Measurements from ENCODE around the gene SMAP1. TPM values are rescaled to one million over a fixed set of nuclear protein-coding genes. Genes with fewer than 3 reads are reported as not detected.

SMAP1 gene
- total RNA-seq, 2 donors from 2014 or later = 26.0 to 30.3 TPM

DNA sequence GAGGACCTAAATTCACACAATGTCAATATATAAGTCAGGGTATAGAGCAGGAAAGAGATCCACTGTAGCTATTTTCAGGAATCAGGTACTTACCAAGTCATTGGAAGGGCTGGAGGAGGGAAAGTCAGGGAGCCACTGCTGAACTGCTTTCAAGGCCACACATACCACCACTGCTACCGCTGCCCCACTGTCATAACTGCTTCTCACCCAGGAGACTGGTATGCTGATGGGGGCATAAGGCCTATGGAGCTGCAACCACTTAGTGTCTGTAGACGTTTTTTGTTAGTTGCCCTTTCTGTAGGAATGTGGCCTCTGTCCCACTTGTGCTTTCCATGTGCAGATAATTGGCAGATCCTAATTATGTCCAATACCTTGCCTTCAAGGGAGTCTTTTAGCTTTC lies 5.4 kb downstream of the SMAP1 start:
- DNase-seq (ENCODE audit: low spot score) = no peak
- Histone ChIP-seq H3K36me3 (no peaks in the 10 kb centered on the region), H3K4me1 (replicated peaks) (no peaks in the 10 kb centered on the region), H3K27ac (no peak overlapping the region), H3K9me3 (no peaks in the 10 kb centered on the region), H3K4me3 (no peak overlapping the region), H3K27me3 (replicated peaks; ENCODE audit: insufficient read depth) (no peaks in the 10 kb centered on the region)
- 62% methylated on average over 2 of the region's 2 CpGs for WGBS
- intact Hi-C loops (cut with DNase I) = no loop called here
- TF ChIP-seq POLR2AphosphoS5 (IDR thresholded peaks at IDR 0.05) (no peak), POLR2A (IDR thresholded peaks at IDR 0.05) (no peak)
- TF ChIP-seq, protein P1, sequence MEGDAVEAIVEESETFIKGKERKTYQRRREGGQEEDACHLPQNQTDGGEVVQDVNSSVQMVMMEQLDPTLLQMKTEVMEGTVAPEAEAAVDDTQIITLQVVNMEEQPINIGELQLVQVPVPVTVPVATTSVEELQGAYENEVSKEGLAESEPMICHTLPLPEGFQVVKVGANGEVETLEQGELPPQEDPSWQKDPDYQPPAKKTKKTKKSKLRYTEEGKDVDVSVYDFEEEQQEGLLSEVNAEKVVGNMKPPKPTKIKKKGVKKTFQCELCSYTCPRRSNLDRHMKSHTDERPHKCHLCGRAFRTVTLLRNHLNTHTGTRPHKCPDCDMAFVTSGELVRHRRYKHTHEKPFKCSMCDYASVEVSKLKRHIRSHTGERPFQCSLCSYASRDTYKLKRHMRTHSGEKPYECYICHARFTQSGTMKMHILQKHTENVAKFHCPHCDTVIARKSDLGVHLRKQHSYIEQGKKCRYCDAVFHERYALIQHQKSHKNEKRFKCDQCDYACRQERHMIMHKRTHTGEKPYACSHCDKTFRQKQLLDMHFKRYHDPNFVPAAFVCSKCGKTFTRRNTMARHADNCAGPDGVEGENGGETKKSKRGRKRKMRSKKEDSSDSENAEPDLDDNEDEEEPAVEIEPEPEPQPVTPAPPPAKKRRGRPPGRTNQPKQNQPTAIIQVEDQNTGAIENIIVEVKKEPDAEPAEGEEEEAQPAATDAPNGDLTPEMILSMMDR (IDR thresholded peaks at IDR 0.05) = no peak

DNA sequence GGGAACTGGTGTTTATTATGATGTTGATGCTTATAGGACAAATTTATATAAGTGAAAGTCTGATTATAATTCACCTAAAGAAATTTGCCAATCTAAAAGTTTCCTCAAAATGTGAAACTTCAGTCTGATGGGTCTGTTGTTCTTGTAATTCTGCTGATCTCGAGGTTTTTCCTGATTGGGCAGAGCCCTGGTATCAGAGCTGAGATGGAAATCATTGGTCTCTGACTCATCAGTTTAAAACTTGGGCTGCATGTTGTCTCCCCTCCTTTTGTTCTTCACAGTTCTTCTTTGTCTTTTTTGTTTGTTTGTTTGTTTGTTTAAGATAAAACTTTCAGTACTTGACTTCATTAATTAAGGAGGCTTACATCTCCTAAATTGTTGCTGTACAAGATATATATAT lies 5.9 kb downstream of the SMAP1 start:
- 57% methylated on average over 1 of the region's 1 CpG for WGBS
- TF ChIP-seq POLR2A (IDR thresholded peaks at IDR 0.05) (no peak), POLR2AphosphoS5 (IDR thresholded peaks at IDR 0.05) (no peak)
- TF ChIP-seq, protein P1 (IDR thresholded peaks at IDR 0.05) = no peak
- no peak for DNase-seq (ENCODE audit: low spot score)
- Histone ChIP-seq H3K36me3 (no peaks in the 10 kb centered on the region), H3K27ac (no peak overlapping the region), H3K4me3 (no peak overlapping the region), H3K27me3 (replicated peaks; ENCODE audit: insufficient read depth) (no peaks in the 10 kb centered on the region), H3K4me1 (replicated peaks) (no peaks in the 10 kb centered on the region), H3K9me3 (no peaks in the 10 kb centered on the region)
- intact Hi-C loops (cut with DNase I) = no loop called here

DNA sequence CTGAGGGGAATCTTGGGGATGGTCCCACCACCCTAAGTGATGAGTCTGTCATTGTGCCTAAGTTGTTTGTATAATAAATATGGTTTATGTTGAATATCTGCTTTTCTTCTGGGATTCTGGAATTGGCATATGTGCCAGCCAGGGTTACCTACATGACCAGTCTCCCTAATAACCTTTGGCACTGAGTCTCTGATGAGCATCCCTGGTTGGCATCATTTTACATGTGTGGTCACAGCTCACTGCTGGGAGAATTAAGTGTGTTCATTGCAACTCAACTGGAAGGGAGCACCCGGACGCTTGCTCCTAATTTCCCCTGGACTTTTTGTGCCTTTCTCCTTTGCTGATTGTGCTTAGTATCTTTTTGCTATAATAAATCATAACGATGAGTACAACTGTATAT lies 8.1 kb downstream of the SMAP1 start:
- 92% methylated on average over 3 of the region's 3 CpGs for WGBS
- no peaks in the 10 kb centered on the region for H3K9me3 ChIP-seq
- H3K27ac ChIP-seq = no peak overlapping the region
- intact Hi-C loops (cut with DNase I) = no loop called here
- H3K4me1 ChIP-seq (replicated peaks) = no peaks in the 10 kb centered on the region
- H3K4me3 ChIP-seq = no peak overlapping the region
- no peaks in the 10 kb centered on the region for H3K27me3 ChIP-seq (replicated peaks; ENCODE audit: insufficient read depth)
- no peaks in the 10 kb centered on the region for H3K36me3 ChIP-seq
- DNase-seq (ENCODE audit: low spot score) = no peak
- TF ChIP-seq POLR2A (IDR thresholded peaks at IDR 0.05) = no peak
- TF ChIP-seq, protein P1 (IDR thresholded peaks at IDR 0.05) = no peak
- no peak for TF ChIP-seq POLR2AphosphoS5 (IDR thresholded peaks at IDR 0.05)

DNA sequence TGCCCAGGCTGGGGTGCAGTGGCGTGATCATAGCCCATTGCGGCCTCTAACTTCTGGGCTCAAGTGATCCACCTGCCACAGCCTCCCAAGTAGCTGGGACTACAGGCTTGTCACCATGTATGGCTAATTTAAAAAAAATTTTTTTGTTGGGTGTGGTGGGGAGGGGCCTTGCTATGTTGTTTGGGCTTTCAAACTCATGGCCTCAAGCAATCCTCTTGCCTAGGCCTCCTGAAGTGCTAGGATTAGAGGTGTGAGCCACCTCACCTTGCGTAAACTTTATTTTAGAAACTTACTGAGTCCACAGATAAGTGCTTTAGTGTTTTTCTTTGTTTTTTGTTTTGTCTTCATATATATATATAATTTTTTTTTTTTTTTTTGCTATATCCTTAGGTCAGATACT lies 9.1 kb downstream of the SMAP1 start:
- no peak for DNase-seq (ENCODE audit: low spot score)
- Histone ChIP-seq H3K4me1 (replicated peaks) (no peaks in the 10 kb centered on the region), H3K4me3 (no peak overlapping the region), H3K27ac (no peak overlapping the region), H3K36me3 (no peaks in the 10 kb centered on the region), H3K9me3 (no peaks in the 10 kb centered on the region), H3K27me3 (replicated peaks; ENCODE audit: insufficient read depth) (no peaks in the 10 kb centered on the region)
- WGBS = 97% methylated on average over 3 of the region's 3 CpGs
- intact Hi-C loops (cut with DNase I) = no loop called here
- TF ChIP-seq POLR2AphosphoS5 (IDR thresholded peaks at IDR 0.05) = no peak
- TF ChIP-seq, protein P1 (IDR thresholded peaks at IDR 0.05) = no peak
- no peak for TF ChIP-seq POLR2A (IDR thresholded peaks at IDR 0.05)

DNA sequence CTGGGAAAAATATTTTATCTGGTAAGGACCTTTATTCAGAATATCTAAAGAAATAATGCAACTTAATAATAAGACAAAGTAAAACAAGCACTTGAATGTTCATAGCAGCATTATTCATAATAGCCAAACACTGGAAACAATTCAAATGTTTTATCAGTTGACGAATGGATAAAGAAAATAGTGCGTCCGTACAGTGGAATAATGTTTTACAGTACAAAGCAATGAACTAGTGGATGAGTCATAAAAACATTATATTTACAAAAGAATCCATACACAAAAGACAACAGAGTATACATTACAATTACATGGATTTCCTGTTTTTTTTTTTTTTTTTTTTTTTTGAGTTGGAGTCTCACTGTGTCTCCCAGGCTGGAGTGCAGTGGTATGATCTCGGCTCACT lies 12.7 kb downstream of the SMAP1 start:
- WGBS = 82% methylated on average over 4 of the region's 4 CpGs
- Histone ChIP-seq H3K36me3 (no peaks in the 10 kb centered on the region), H3K4me3 (no peak overlapping the region), H3K4me1 (replicated peaks) (peaks cover 1% of the 10 kb centered on the region), H3K27me3 (replicated peaks; ENCODE audit: insufficient read depth) (no peaks in the 10 kb centered on the region), H3K27ac (no peak overlapping the region), H3K9me3 (no peaks in the 10 kb centered on the region)
- no peak for DNase-seq (ENCODE audit: low spot score)
- TF ChIP-seq, protein P1 (IDR thresholded peaks at IDR 0.05) = no peak
- no peak for TF ChIP-seq POLR2A (IDR thresholded peaks at IDR 0.05)
- no peak for TF ChIP-seq POLR2AphosphoS5 (IDR thresholded peaks at IDR 0.05)
- intact Hi-C loops (cut with DNase I) = no loop called here

Data from prostate gland (tissue), 2 donors.